Measurements from ENCODE around the gene ZNF534.
"Not testable (repeated sequence)": the region's sequence is repeated elsewhere in the genome, so short reads cannot be mapped to it uniquely, and the experiment has no call there.

Gene ZNF534

DNA sequence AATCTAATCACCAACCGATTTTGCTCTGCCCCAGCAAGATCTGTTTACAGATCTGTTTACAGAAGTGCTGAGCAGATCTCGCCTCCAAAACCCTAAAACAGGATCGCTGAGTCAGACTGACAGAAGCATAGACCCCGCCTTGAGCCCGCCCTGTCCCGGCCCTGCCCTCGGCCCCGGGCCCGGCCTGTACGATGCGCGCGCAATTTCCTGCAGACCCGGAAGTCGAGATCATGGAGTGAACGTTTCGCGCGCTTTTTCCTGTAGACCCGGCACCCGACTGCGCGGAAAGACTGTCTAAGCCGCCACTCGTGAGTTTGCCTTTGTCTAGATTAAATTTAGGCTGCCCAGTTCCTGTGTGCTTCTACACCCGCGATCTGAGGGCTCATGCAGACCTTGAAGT is at the start of gene ZNF534:
TSS of gene ZNF534 (plus strand) at position 212 of the 400 bp plus-strand sequence. CDS start 2,327 bp downstream, outside the sequence.
- Mint-ChIP-seq H3K4me1 (no peaks in the 10 kb centered on the region), H3K27ac (no peak within 1 kb of the TSS), H3K27me3 (no peaks in the 10 kb centered on the region), H3K36me3 (peaks cover 21% of the 10 kb centered on the region), H3K9me3 (peaks cover 24% of the 10 kb centered on the region), H3K4me3 (no peak within 1 kb of the TSS)

GRCh38 chr19:52391135-52391534 is 37.8 kb upstream of the ZNF534 start:
- Mint-ChIP-seq H3K4me1 (no peaks in the 10 kb centered on the region), H3K4me3 (no peak overlapping the region), H3K9me3 (peaks cover 10% of the 10 kb centered on the region), H3K27me3 (no peaks in the 10 kb centered on the region), H3K36me3 (peaks cover 38% of the 10 kb centered on the region), H3K27ac (no peak overlapping the region)

GRCh38 chr19:52397310-52398080 is 31.5 kb upstream of the ZNF534 start, which contains the start of gene ZNF528:
TSS of gene ZNF528 (plus strand) at chr19:52397849. CDS start at chr19:52402014, 4,165 bp downstream.
- Mint-ChIP-seq H3K9me3 (peaks cover 33% of the 10 kb centered on the region), H3K4me1 (peaks cover 22% of the 10 kb centered on the region), H3K36me3 (peaks cover 62% of the 10 kb centered on the region), H3K4me3 (peak within 1 kb of the TSS; percentile 94), H3K27me3 (no peaks in the 10 kb centered on the region), H3K27ac (peak within 1 kb of the TSS; percentile 90)

- peak overlapping the region; percentile 72 for H3K27ac Mint-ChIP-seq
- peaks cover 32% of the 10 kb centered on the region for H3K9me3 Mint-ChIP-seq
- peaks cover 22% of the 10 kb centered on the region for H3K4me1 Mint-ChIP-seq
- H3K36me3 Mint-ChIP-seq, result peaks cover 62% of the 10 kb centered on the region
- H3K27me3 Mint-ChIP-seq, result no peaks in the 10 kb centered on the region
- peak overlapping the region; percentile 94 for H3K4me3 Mint-ChIP-seq
Observed at GRCh38 chr19:52398081-52398441, 30.9 kb upstream of the ZNF534 start.

GRCh38 chr19:52410276-52410675 is 18.7 kb upstream of the ZNF534 start:
- Mint-ChIP-seq H3K27me3 (no peaks in the 10 kb centered on the region), H3K27ac (no peak overlapping the region), H3K9me3 (peaks cover 16% of the 10 kb centered on the region), H3K4me3 (no peak overlapping the region), H3K4me1 (no peaks in the 10 kb centered on the region), H3K36me3 (peaks cover 80% of the 10 kb centered on the region)

- H3K4me3 Mint-ChIP-seq, result no peak overlapping the region
- no peak overlapping the region for H3K27ac Mint-ChIP-seq
- no peaks in the 10 kb centered on the region for H3K27me3 Mint-ChIP-seq
- H3K9me3 Mint-ChIP-seq, result peaks cover 11% of the 10 kb centered on the region
- H3K36me3 Mint-ChIP-seq, result peaks cover 40% of the 10 kb centered on the region
- H3K4me1 Mint-ChIP-seq, result no peaks in the 10 kb centered on the region
Observed at GRCh38 chr19:52415711-52416110, 13.2 kb upstream of the ZNF534 start.

GRCh38 chr19:52442179-52442578 is 13.2 kb downstream of the ZNF534 start:
- no peak overlapping the region for H3K27ac Mint-ChIP-seq
- H3K27me3 Mint-ChIP-seq, result no peaks in the 10 kb centered on the region
- H3K4me3 Mint-ChIP-seq, result no peak overlapping the region
- peaks cover 47% of the 10 kb centered on the region for H3K9me3 Mint-ChIP-seq
- no peaks in the 10 kb centered on the region for H3K4me1 Mint-ChIP-seq
- peaks cover 25% of the 10 kb centered on the region for H3K36me3 Mint-ChIP-seq

- H3K27ac Mint-ChIP-seq, result no peak overlapping the region
- peaks cover 1% of the 10 kb centered on the region for H3K27me3 Mint-ChIP-seq
- H3K36me3 Mint-ChIP-seq, result peaks cover 18% of the 10 kb centered on the region
- H3K4me3 Mint-ChIP-seq, result no peak overlapping the region
- H3K4me1 Mint-ChIP-seq, result no peaks in the 10 kb centered on the region
- H3K9me3 Mint-ChIP-seq, result peaks cover 49% of the 10 kb centered on the region
Observed at GRCh38 chr19:52444506-52444905, 15.6 kb downstream of the ZNF534 start.

GRCh38 chr19:52451241-52451640 is 22.3 kb downstream of the ZNF534 start:
- Mint-ChIP-seq H3K4me1 (peaks cover 17% of the 10 kb centered on the region), H3K36me3 (peaks cover 44% of the 10 kb centered on the region), H3K9me3 (peaks cover 50% of the 10 kb centered on the region), H3K27me3 (peaks cover 6% of the 10 kb centered on the region), H3K4me3 (peak overlapping the region; percentile 11), H3K27ac (no peak overlapping the region)

DNA sequence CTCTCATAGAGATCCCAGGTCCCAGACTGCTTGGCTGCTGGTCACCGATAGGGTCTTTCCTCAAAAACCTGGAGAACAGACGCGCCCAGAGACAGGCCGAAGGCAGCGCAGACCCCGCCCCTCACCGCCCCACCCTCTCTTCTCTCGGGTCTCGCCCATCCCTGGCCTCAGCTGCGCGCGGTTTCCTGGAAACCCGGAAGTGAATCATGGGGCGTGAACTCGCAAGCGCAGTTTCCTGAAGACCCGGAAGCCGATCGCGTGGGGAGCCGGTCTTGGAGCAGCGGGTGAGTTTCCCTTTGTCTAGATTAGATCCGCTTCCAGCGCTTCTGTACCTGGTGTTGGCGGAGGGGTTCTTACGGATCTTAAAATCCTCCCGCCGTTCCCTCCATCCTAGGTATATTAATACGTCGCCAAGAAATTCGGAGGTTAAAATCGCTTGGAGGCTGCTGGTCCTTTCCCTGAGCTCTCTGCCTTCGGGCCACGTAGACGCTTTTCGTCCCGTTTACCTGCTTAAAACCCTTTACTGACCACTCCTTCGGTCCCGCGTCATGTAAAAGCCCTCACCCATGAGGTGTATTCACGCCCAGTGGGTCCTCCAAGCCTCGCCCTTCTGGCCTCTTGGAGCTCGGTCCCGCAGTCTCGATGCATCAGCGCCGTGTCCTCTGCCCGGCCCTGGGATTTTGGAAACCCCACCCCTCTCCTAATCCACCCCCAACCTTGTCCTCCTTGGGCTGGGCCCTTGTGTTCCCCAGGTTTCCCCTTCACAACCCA is 24.6 kb downstream of the ZNF534 start, which contains the start of gene ZNF578:
TSS of gene ZNF578 (plus strand) at position 230 of the 771 bp plus-strand sequence. CDS start 48,293 bp downstream, outside the sequence.
- peaks cover 52% of the 10 kb centered on the region for H3K9me3 Mint-ChIP-seq
- peak within 1 kb of the TSS; percentile 85 for H3K4me3 Mint-ChIP-seq
- peak within 1 kb of the TSS; percentile 30 for H3K27ac Mint-ChIP-seq

GRCh38 chr19:52464798-52465470 is 36.0 kb downstream of the ZNF534 start:
- Mint-ChIP-seq H3K27me3 (no peaks in the 10 kb centered on the region), H3K4me3 (no peak overlapping the region), H3K9me3 (peaks cover 24% of the 10 kb centered on the region), H3K27ac (no peak overlapping the region), H3K4me1 (no peaks in the 10 kb centered on the region), H3K36me3 (peaks cover 46% of the 10 kb centered on the region)

More for the DNA sequence above, 24.6 kb downstream of the ZNF534 start, which contains the start of gene ZNF578:
- H3K4me1 Mint-ChIP-seq, result peaks cover 17% of the 10 kb centered on the region
- peaks cover 6% of the 10 kb centered on the region for H3K27me3 Mint-ChIP-seq
- H3K36me3 Mint-ChIP-seq, result peaks cover 63% of the 10 kb centered on the region

DNA sequence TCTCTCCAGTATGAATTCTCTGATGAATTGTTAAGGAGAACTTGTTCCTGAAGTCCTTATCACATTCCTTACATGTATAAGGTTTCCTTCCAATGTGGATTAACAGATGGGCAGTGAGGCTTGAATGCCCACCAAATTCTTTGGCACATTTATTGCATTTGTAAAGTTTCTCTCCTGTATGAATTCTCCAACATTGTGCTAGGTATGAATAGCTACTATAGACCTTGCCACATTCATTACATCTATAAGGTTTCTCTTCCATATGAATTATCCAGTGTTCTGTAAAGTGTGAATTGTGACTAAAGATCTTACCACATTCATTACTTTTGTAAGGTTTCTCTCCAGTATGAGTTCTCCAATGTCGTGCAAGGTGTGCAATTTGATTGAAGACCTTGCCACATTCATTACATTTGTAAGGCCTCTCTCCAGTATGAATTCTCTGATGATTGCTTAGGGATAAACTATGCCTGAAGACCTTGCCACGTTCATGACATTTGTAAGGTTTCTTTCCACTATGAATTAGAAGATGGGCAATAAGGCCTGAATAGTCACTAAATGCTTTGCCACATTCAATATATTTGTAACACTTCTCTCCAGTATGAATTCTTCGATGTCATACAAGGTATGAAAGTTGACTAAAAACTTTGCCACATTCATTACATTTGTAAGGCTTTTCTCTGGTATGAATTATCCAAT is 44.9 kb downstream of the ZNF534 start:
- H3K27ac Mint-ChIP-seq, result no peak overlapping the region
- no peaks in the 10 kb centered on the region for H3K27me3 Mint-ChIP-seq
- no peak overlapping the region for H3K4me3 Mint-ChIP-seq
- peaks cover 45% of the 10 kb centered on the region for H3K36me3 Mint-ChIP-seq
- peaks cover 23% of the 10 kb centered on the region for H3K9me3 Mint-ChIP-seq
- H3K4me1 Mint-ChIP-seq, result no peaks in the 10 kb centered on the region

GRCh38 chr19:52474351-52475127 is 45.6 kb downstream of the ZNF534 start:
- Mint-ChIP-seq H3K9me3 (peaks cover 23% of the 10 kb centered on the region), H3K4me3 (no peak overlapping the region), H3K27me3 (no peaks in the 10 kb centered on the region), H3K27ac (no peak overlapping the region), H3K36me3 (peaks cover 45% of the 10 kb centered on the region), H3K4me1 (no peaks in the 10 kb centered on the region)

DNA sequence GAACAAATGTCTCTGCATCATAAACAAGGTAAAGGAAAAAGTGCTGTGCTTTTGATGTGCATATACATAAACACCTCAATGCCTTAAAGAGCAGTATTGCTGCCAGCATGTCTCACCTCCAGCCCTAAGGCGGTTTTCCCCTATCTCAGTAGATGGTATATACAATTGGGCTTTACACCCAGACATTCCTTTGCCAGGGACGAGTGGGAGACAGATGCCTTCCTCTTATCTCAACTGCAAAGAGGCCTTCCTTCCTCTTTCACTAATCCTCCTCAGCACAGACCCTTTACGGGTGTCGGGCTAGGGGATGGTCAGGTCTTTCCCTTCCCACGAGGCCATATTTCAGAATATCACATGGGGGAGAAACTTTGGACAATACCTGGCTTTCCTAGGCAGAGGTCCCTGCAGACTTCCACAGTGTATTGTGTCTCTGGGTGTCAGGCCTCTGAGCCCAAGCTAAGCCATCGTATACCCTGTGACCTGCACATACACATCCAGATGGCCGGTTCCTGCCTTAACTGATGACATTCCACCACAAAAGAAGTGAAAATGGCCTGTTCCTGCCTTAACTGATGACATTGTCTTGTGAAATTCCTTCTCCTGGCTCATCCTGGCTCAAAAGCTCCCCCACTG is 55.3 kb downstream of the ZNF534 start:
- not testable (repeated sequence) for H3K27me3 Mint-ChIP-seq, H3K27ac Mint-ChIP-seq, H3K4me1 Mint-ChIP-seq, H3K4me3 Mint-ChIP-seq
- peaks cover 23% of the 10 kb centered on the region for H3K9me3 Mint-ChIP-seq
- H3K36me3 Mint-ChIP-seq, result peaks cover 20% of the 10 kb centered on the region
